ENCODE measurements around the gene ATG5. TPM values are rescaled to one million over a fixed set of nuclear protein-coding genes. Genes with fewer than 3 reads are reported as not detected.

ATG5 gene
- total RNA-seq, 1 experiment from 2014 or later: 35.1 TPM

- TF ChIP-seq CTCF (IDR thresholded peaks at IDR 0.05; ENCODE audit: unreplicated experiment): no peak
- Mint-ChIP-seq H3K4me1 (ENCODE audit: low read depth, unreplicated experiment) (peaks cover 13% of the 10 kb centered on the region), H3K4me3 (ENCODE audit: low read depth, unreplicated experiment) (no peak overlapping the region), H3K36me3 (ENCODE audit: insufficient read depth, unreplicated experiment) (no peaks in the 10 kb centered on the region), H3K9me3 (ENCODE audit: low read depth, unreplicated experiment) (no peaks in the 10 kb centered on the region), H3K27ac (ENCODE audit: unreplicated experiment) (no peak overlapping the region), H3K27me3 (ENCODE audit: unreplicated experiment) (no peaks in the 10 kb centered on the region)
- CTCF ChIA-PET: no interaction called here
- intact Hi-C loops (cut with micrococcal nuclease; ENCODE audit: unreplicated experiment): loop anchor here (5.0 to 10.0 kb wide), 3 partner anchors 123 to 786 kb away; no protein-coding TSS in a partner anchor
- no peak for DNase-seq
- no TSS peak for BruUV-seq (replicated peaks)
Measured at GRCh38 chr6:106220485-106220884, 105.1 kb downstream of the ATG5 start.

- no peaks in the 10 kb centered on the region for H3K4me1 Mint-ChIP-seq (ENCODE audit: low read depth, unreplicated experiment)
- no peak overlapping the region for H3K4me3 Mint-ChIP-seq (ENCODE audit: low read depth, unreplicated experiment)
- no peaks in the 10 kb centered on the region for H3K27me3 Mint-ChIP-seq (ENCODE audit: unreplicated experiment)
- H3K36me3 Mint-ChIP-seq (ENCODE audit: insufficient read depth, unreplicated experiment): no peaks in the 10 kb centered on the region
- no peaks in the 10 kb centered on the region for H3K9me3 Mint-ChIP-seq (ENCODE audit: low read depth, unreplicated experiment)
- TF ChIP-seq CTCF (IDR thresholded peaks at IDR 0.05; ENCODE audit: unreplicated experiment): no peak
- no TSS peak for BruUV-seq (replicated peaks)
- H3K27ac Mint-ChIP-seq (ENCODE audit: unreplicated experiment): no peak overlapping the region
- DNase-seq: no peak
- CTCF ChIA-PET: no interaction called here
- intact Hi-C loops (cut with micrococcal nuclease; ENCODE audit: unreplicated experiment): no loop called here
Measured at GRCh38 chr6:106216527-106216926, 109.0 kb downstream of the ATG5 start.

- H3K27me3 Mint-ChIP-seq (ENCODE audit: unreplicated experiment): no peaks in the 10 kb centered on the region
- no peaks in the 10 kb centered on the region for H3K9me3 Mint-ChIP-seq (ENCODE audit: low read depth, unreplicated experiment)
- no peak overlapping the region for H3K4me3 Mint-ChIP-seq (ENCODE audit: low read depth, unreplicated experiment)
- H3K4me1 Mint-ChIP-seq (ENCODE audit: low read depth, unreplicated experiment): no peaks in the 10 kb centered on the region
- no peak for TF ChIP-seq CTCF (IDR thresholded peaks at IDR 0.05; ENCODE audit: unreplicated experiment)
- no peaks in the 10 kb centered on the region for H3K36me3 Mint-ChIP-seq (ENCODE audit: insufficient read depth, unreplicated experiment)
- no TSS peak for BruUV-seq (replicated peaks)
- no peak overlapping the region for H3K27ac Mint-ChIP-seq (ENCODE audit: unreplicated experiment)
- no peak for DNase-seq
- intact Hi-C loops (cut with micrococcal nuclease; ENCODE audit: unreplicated experiment): no loop called here
- CTCF ChIA-PET: no interaction called here
Measured at GRCh38 chr6:106215608-106216007, 110.0 kb downstream of the ATG5 start.

GRCh38 chr6:106214531-106214930 is 111.0 kb downstream of the ATG5 start:
- H3K27me3 Mint-ChIP-seq (ENCODE audit: unreplicated experiment): no peaks in the 10 kb centered on the region
- no peaks in the 10 kb centered on the region for H3K4me1 Mint-ChIP-seq (ENCODE audit: low read depth, unreplicated experiment)
- no peak for DNase-seq
- H3K4me3 Mint-ChIP-seq (ENCODE audit: low read depth, unreplicated experiment): no peak overlapping the region
- CTCF ChIA-PET: no interaction called here
- intact Hi-C loops (cut with micrococcal nuclease; ENCODE audit: unreplicated experiment): no loop called here
- no peak overlapping the region for H3K27ac Mint-ChIP-seq (ENCODE audit: unreplicated experiment)
- no peaks in the 10 kb centered on the region for H3K9me3 Mint-ChIP-seq (ENCODE audit: low read depth, unreplicated experiment)
- BruUV-seq (replicated peaks): no TSS peak
- no peak for TF ChIP-seq CTCF (IDR thresholded peaks at IDR 0.05; ENCODE audit: unreplicated experiment)
- no peaks in the 10 kb centered on the region for H3K36me3 Mint-ChIP-seq (ENCODE audit: insufficient read depth, unreplicated experiment)

All from Calu3 (cell line).